DMS114 treated with DMSO at 0.1 percent for 48 hours (cell line): ENCODE data around the gene RWDD1.
A peak's percentile ranks its signal among the peaks of the same experiment; 100 is the strongest.

Experiments used
- DNase-seq: peaks from one replicate; lab custom pipeline; 2025; ENCODE audit not compliant: unreplicated experiment; lab: John Stamatoyannopoulos, UW

Gene RWDD1, protein sequence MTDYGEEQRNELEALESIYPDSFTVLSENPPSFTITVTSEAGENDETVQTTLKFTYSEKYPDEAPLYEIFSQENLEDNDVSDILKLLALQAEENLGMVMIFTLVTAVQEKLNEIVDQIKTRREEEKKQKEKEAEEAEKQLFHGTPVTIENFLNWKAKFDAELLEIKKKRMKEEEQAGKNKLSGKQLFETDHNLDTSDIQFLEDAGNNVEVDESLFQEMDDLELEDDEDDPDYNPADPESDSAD

DNA sequence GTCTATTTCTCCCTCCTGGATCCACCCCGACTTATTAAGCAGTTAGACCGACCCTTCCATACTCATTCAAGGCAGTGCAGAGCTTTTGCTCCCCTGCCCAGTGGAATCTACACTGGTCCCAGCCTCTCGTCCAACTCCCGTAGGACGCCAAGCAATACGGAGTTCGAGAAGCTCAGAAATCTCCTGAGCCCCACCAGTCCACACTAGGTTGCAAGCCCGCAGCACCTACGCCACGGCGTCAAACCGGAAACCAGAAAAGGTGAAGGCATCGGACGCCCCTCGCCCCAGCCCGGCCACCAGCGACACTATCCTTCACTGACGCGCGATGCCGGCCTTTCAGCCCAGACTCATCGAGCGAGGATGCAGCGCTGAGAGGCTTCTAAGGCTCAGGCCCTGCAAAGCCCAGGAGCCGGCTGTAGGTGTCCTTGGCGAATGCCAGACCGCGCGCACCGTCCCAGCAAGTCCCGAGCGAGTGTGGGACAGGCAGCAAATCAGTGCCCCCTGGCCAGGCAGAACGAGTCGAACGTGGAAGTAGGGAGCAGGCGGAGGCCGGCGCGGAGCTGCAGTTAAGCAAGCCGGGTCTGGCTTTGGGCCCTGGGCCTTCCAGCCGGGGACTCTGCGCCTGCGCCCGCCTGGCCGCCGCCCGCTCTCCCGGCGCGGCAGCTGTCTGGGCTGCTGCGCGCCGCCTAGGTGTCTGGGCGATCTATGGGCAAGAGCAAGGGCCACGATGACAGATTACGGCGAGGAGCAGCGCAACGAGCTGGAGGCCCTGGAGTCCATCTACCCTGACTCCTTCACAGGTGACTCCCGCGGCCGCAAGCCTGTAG, at the start of gene RWDD1:
RWDD1 (plus strand) TSS at position 649 of the 827 bp plus-strand sequence; CDS start at position 728, 79 bp downstream.
- DNase-seq: peak; percentile 95

DNA sequence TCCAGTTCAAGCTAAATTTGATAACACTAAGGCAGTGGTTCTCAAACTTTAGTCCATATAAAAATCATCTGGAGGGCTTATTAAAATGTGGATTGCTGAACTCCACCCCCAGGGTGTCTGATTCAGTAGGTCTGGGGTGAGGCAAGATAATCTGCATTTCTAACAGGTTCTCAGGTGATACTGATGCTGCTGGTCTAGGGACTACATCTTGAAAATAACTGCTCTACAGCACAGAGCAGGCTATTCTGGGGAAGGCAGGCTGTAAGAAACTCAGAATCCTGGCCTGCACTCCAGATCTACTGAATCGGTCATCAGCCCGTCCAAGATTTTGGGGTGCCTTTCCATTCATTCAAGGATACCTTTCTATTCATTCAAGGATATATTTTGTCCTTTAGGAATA, 48.4 kb upstream of the RWDD1 start:
- no peak for DNase-seq

DNA sequence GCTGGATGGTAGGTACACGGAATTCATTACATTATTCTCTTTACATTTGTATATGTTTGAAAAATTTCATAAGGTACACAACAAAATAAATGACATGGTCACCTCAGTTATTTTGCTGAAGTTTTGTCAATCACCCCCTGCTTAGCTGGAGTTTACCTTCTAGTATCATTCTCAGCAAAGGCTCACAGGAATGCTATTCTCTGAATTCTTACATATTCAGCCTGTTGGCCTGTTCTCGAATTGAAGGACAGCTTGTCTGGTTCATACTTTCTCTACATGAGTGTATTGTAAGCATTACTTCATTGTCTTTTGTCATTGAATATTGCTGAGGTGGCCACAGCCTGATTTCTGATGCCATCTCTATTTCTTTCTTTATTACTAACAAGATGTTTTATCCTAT, 47.1 kb upstream of the RWDD1 start:
- DNase-seq: no peak

DNA sequence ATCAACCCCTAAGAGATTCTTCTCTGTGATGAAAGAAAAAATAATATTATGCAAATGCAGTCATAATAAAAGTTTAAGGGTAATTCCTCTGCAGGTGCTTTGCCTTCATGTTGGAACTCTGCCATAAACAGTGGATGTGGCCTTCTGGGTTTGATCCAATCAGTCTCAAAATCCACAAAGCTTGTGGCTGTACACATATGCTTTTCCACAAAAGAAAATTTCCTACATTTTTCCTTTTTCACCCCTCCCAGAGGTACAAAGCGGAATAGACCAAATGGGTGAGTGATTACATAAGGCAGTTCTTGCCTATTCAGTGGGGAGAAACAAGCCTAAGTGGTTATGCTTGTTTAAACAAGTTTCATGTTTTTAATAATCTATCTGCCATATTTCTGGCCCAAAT, 43.2 kb upstream of the RWDD1 start:
- DNase-seq: peak; percentile 41

DNA sequence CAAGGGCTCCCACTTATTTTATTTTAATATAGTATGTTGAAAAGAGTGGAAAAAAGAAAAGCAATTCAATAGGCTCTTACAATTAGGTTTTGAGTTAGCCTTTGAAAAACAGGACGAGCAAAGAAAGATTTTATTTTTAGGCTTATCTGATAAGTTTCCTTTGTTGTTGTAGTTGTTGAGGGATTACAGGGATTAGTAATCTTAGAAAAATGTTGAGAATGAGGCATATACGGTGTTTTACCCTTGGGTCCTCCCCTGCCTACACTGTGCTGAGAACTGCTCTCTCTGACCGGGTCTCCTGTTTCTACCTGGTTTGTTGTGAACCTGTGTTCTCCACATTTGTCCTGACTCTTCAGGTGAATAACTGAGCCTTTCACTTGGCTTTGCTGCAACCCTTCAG, 42.5 kb upstream of the RWDD1 start:
- DNase-seq: no peak

DNA sequence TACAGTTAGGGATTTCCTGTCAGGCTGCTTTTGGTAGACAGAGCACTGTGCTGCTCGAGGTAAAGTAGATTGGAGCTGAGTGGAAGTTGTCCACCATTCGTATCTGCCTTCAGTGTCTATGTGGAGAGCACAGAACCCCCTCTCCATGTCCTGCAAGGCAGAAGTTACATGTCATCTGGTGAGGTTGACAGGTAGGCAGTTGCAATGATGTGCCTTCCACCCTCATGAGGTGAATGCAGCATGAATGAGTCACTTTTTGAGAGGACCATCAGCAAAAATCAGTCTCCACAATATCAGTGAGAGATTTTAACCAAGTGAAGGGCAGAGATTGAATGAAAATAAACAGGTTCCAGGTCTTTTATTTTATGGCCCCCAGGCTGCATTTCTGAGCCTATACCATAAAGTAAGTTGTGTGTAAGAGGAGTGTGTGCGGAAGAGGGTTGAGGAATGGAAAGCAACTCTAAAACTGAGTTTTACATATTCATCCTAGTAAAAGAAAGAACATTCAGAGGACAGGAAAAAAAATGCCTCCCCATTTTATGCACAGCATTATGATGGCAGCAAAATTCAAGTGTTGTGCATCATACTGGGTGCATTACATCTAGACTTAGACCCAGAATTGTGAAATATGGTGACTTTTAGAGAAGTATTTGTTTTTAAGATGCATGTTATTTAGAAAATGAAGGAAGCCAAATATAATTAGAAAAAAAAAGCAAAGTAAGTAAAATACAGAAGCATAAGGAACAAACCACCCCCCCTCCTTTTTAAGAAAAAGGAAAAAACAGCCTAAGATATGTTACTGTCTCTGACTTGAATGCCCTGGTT, 41.6 kb upstream of the RWDD1 start:
- no peak for DNase-seq

DNA sequence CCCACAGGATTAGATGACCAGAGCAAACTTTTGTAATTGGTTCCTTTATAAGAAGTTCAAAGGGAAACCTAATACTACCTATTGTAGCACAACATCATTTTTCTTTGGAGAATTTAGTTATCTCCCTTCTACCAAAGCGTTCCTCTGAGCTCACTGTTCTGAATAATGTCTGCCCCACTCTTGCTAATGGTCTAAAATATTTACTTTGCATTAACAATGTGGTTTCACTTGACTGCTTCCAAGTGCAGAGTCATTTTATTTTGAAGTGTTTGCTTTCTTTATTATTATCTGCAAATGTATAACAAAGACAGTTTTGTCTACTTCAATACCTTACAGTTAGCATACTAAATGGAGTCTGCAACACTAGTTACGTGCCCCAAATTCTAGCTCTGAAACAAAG, 40.9 kb upstream of the RWDD1 start:
- peak; percentile 60 for DNase-seq

DNA sequence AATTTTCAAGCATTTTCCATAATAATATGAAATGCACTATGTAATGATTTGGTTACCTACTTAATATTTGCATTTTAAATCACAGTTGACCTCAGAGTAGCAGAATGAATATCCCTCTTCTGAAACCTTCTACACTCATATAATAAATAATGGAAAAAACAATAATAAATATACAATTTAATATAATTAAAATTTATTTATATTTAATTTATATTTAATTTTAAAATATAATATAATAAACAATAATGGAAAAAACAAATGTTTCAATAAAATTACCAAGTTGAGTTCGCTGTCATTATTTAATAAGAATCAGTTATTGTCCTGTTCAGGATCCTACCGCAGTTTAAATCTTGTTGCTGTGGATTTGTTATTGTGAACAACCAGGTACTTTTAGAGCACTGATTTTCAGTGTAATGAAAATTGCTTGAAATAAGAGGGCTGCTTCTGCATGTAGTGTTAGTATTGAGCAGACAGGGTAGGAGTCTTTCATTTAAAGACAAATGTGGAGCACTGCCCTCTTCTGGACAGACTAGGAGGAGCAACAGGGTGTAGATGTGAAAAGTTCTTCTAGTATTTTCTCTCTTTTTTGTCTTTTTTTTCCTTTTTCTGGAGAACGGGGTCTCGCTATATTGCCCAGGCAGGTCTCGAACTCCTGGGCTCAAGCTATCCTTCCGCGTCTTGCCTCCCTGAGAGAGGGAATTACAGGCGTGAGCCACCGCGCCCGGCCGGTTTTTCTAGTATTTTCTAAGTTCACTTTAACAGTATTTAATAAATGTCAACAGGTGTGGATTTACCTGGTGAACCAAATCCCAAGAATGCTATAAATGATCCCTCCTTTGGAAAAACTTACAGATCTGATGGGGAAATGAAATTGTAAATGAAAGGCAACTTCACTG, 39.4 kb upstream of the RWDD1 start:
- DNase-seq: peak; percentile 73

DNA sequence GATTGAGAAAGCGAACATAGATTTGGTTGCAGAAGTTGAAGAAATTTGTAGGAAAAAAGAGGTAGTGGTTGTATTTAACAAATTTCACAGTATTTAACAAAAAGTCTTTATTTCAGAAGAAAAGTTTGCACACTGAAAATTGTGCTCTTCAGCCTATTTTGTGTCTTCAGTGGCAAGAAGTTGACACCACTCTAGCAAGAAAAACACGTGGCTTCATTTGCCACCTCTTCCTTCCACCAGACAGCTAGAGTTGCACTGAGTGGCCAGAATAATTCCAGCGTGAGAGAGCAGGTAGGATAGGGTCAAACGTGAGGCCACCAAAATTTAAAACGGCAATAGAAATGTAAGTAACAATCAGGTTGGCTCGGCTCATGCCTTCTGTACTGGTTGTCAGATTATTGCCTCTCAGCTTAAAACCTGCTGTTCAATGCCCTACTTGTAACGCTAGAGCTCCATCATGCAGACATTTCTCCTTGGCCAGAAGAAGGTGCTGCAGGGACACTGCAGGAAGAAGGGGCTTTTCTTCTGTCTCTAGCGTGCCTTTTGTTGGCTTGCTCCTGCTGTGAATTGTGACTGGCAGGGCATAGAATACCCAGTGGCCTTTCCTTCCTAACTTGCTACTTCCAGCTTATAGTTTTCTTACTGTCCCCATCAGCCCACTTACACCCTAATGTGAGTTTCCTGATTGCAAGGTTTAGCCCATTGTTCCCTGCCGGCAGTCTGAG, 37.9 kb upstream of the RWDD1 start:
- peak; percentile 34 for DNase-seq

DNA sequence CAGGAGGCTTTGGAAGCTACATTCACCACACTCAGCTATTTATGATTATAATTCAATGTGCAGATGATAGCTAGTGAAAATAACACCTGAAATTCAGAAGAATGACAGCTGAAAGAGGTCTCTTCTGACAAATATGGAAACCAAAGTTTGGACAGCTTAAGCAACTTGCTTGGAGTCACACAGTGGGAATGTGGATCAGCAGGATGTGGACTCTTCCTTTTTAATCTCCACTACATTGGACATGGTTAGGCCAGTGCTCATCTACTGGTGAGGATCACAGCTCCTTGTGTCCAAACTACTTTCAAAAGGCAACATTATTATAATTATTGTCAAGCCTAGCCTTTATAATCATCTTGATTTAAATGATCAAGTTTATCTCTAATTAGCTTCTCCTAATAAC, 36.2 kb upstream of the RWDD1 start:
- no peak for DNase-seq

DNA sequence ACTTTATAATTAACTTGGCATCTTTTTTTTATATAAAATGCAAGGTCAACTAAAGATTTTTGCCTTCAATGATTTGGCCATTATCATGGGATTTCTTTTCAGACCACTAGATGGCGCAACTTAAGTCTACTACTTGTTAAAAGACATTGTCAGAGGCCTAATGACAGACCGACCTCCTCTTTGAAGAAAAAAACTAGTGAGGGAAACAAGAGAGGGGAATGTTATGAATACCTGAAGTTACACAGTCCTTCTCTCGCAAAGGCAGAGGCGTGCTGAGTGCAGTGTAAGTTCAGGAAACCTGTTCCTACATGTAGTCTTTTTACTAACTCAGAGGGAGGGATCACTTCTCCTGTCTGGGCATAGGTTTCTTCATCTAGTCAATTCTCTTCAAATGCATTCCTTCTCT, 35.1 kb upstream of the RWDD1 start:
- peak; percentile 46 for DNase-seq

DNA sequence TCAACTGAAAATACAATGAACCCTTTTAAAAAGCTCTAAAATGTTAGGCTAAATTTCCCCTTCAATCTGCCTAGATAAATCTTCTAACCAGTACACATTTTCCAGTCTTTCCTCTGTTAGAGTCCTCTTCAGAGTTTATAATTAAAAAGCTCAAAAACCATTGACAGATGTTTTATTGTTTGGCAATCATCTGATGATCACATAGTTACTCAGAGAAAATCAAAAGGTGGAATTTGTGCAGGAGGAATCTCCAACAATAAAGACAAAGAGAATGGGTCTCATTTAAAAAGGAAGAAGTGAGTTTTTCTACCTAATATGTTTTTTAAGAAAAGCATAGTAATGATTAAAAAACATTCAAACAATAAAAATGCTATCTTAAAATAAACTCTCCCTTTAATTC, 28.9 kb upstream of the RWDD1 start:
- no peak for DNase-seq

DNA sequence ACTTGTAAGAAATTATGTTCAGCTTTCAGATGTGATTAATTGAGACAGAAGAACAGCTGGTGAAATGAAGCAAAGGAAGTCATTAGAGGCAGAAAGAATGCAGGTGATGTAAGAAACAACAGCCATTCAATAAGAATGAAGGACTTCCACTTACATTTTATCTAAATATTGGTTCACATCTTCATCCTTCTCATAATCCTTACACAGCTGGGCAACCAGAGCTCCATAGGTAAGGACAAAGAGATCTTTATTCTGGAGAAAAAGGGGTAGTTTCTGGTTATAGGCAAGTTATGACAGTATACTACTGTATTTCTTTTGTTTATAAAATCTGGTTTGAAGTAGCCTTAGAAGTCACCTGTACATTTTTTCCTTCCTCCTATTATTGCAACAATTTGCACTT, 28.2 kb upstream of the RWDD1 start:
- no peak for DNase-seq

DNA sequence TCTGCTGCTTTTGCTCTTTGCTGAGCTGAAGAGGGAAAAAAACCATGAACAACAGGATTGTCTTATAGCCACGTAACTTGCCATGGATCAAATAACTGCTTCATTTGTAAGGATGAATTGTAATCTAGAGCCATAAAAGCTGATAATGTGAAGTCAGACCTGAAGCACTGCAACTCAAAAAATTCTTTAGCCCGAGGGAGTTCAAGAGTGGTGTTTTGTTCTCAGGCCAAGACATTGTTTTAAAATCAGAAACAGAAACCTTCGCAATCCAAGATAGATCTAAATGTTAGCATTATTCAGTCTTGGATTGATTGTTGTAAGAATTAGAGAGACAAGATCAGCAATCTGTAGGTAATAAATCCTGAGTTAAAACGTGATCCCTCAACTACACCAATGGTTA, 25.7 kb upstream of the RWDD1 start, which contains the start of gene TRAPPC3L:
TRAPPC3L (minus strand) TSS at position 34 of the 400 bp plus-strand sequence. CDS start 170 bp downstream, outside the sequence.
- DNase-seq: no peak

DNA sequence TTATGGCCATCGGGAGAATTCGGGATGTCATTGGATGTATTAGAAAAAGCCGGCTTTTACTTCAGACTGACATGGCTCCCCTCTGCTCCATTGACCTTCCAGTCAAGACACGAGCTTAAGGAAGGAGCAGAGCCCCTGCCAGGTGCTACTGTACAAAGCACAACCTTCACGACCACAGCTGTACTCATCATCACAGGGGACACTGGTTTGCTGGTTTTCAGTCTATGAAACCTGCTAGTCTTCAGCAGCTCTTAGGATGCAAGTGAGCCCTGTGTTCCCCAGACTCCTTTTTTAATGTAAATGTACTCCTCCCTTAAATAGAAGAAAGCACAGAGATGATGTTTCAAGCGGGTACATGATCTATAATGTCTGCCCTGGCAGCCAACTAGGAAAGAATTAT, 23.9 kb upstream of the RWDD1 start:
- no peak for DNase-seq

DNA sequence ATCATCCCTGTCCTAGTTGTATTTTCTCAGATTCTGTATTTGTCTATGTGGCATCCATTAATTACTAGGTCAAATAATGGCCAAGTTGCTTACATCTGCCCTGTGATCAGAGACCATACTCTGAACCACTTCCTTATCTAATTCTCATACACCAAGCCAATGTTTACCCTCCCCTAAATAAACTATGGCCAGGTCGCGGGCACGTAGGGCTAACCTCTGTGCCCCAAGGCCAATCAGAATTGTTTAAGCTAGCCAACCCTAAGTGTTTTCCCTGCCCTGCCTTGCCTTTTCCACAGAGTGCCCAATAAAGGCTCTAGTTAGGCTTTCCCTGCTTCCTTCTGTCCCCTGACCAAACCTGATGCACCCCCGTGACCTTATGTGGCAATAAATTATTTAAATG, 20.5 kb upstream of the RWDD1 start:
- no peak for DNase-seq

DNA sequence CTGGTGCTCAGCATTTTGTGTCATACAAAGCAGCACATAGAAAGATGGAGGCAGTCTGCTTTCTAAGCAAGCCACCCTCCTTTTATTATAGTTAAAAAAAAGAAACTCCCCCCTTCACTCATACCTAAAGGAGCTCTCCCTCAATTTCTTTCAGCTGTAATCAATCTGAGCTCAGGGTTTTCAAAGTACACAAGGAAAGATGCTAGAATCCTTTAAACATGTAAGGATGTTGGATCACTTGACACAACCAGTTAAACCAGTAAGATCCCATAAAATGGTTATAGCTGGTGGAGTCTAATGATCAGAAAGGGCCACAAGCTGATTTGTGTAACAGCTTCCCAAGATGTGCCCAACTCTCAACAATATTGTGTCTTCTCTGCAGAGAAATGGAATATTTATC, 17.9 kb upstream of the RWDD1 start, which contains the start of gene CALHM4:
CALHM4 (plus strand) TSS at position 301 of the 400 bp plus-strand sequence; CDS start at position 344, 43 bp downstream.
- no peak for DNase-seq

DNA sequence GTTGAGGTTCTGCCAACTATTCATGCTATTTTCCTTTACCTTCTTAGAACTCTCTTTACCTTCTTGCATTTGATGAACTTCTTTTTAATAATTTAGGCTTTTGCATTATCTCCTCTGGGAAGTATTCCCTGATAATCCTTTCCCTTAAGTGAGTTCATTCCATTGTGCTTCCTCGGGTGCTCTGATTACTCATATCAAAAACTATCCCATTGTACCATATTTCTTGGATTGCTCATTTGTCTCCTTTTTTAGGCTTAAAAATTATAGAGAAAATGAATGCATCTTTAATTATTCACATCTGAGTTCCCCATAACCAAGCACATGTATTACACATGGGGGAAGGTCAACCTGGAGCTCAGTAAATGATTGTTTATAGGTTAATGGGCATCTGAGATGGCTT, 15.2 kb upstream of the RWDD1 start:
- no peak for DNase-seq

DNA sequence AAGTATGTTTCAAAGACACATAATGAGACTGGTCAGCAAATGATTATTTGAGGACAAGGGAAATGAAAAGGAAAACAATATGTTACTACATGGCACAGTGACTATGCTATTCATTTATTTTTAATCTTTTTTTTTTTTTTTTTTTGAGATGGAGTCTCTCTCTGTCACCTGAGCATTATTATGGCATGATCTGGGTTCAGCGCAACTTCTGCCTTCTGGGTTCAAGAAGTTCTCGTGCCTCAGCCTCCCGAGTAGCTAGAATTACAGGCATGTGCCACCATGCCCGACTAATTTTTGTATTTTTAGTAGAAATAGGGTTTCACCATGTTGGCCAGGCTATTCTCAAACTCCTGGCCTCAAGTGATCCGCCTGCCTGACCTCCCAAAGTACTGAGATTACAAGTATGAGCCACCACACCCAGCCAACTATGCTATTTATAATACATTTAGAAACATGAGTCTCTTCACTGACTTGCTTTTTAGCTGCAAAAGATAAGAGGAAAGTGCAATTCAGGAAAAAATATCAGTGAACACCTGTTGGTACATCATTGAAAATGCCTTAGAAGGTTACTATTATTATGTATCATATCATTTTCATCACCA, 14.4 kb upstream of the RWDD1 start:
- no peak for DNase-seq
